SK-MEL-5 (cell line): ENCODE data around the gene PTPRD. TPM values are rescaled to one million over a fixed set of nuclear protein-coding genes. Genes with fewer than 3 reads are reported as not detected.

Experiments used
- DNase-seq: peaks from one replicate; pipeline ENCODE4 v3.0.0-alpha.2; 2016; ENCODE audit warnings: low read depth, low spot score
- in situ Hi-C: cut with HindIII; loops from 2 replicates; pipeline ENCODE4 v1.10.0; 2016; ENCODE audit warnings: low sequenced_read_pairs, high pct_unique_total_duplicates, low pct_unique_long_range_greater_than_20kb
- total RNA-seq: library from RNA; depleted of rRNA; stranded (reverse); fragments of >200 nt; shearing (Covaris generic); gene quantifications from 2 replicates; pipeline ENCODE4 v1.2.3, GENCODE V29; 2014

The PTPRD gene
- total RNA-seq, 1 experiment from 2014 or later = 2.1 TPM

- in situ Hi-C loops = no loop called here
- no peak for DNase-seq
Observed at GRCh38 chr9:10134266-10134665, 478.5 kb downstream of the PTPRD start.

GRCh38 chr9:10130061-10130675 is 482.6 kb downstream of the PTPRD start:
- in situ Hi-C loops = no loop called here
- DNase-seq = no peak

GRCh38 chr9:10127867-10128266 is 484.9 kb downstream of the PTPRD start:
- in situ Hi-C loops = no loop called here
- no peak for DNase-seq

- no peak for DNase-seq
- in situ Hi-C loops = no loop called here
Observed at GRCh38 chr9:10112798-10113197, 500.0 kb downstream of the PTPRD start.

- DNase-seq = no peak
- in situ Hi-C loops = no loop called here
Observed at GRCh38 chr9:10112070-10112469, 500.7 kb downstream of the PTPRD start.

- in situ Hi-C loops = no loop called here
Observed at GRCh38 chr9:10108815-10109214, 504.0 kb downstream of the PTPRD start.

GRCh38 chr9:10104774-10105173 is 508.0 kb downstream of the PTPRD start:
- in situ Hi-C loops = no loop called here
- DNase-seq = no peak

More at GRCh38 chr9:10108815-10109214, 504.0 kb downstream of the PTPRD start:
- no peak for DNase-seq

- in situ Hi-C loops = no loop called here
- no peak for DNase-seq
Observed at GRCh38 chr9:10095208-10095607, 517.6 kb downstream of the PTPRD start.

- no peak for DNase-seq
- in situ Hi-C loops = no loop called here
Observed at GRCh38 chr9:10094563-10094962, 518.2 kb downstream of the PTPRD start.

GRCh38 chr9:10080012-10080411 is 532.8 kb downstream of the PTPRD start:
- in situ Hi-C loops = no loop called here

GRCh38 chr9:10079284-10079964 is 533.4 kb downstream of the PTPRD start:
- DNase-seq = no peak
- in situ Hi-C loops = no loop called here

More at GRCh38 chr9:10080012-10080411, 532.8 kb downstream of the PTPRD start:
- DNase-seq = no peak

- in situ Hi-C loops = no loop called here
- no peak for DNase-seq
Observed at GRCh38 chr9:10071579-10071978, 541.2 kb downstream of the PTPRD start.

GRCh38 chr9:10062629-10063395 is 550.0 kb downstream of the PTPRD start:
- DNase-seq = no peak
- in situ Hi-C loops = no loop called here

- in situ Hi-C loops = no loop called here
- DNase-seq = peak; percentile 7
Observed at GRCh38 chr9:10059044-10059443, 553.8 kb downstream of the PTPRD start.

- no peak for DNase-seq
- in situ Hi-C loops = no loop called here
Observed at GRCh38 chr9:10055886-10056395, 556.9 kb downstream of the PTPRD start.

GRCh38 chr9:10054456-10054855 is 558.3 kb downstream of the PTPRD start:
- DNase-seq = no peak
- in situ Hi-C loops = no loop called here

- no peak for DNase-seq
- in situ Hi-C loops = no loop called here
Observed at GRCh38 chr9:10052916-10053315, 559.9 kb downstream of the PTPRD start.

- DNase-seq = no peak
- in situ Hi-C loops = no loop called here
Observed at GRCh38 chr9:10052181-10052580, 560.6 kb downstream of the PTPRD start.
